Muscle of arm (tissue), 12 donors: ENCODE results near the gene CAPN7. TPM values are rescaled to one million over a fixed set of nuclear protein-coding genes. Genes with fewer than 3 reads are reported as not detected.
A peak's percentile ranks its signal among the peaks of the same experiment; 100 is the strongest.

Experiments
- DNase-seq: peaks from one replicate; pipeline ENCODE4 v3.0.0-alpha.2; 2013
- polyA plus RNA-seq, 12 donors: library from polyadenylated mRNA; unstranded; fragments of 120-200 nt; gene quantifications; one replicate each; pipeline ENCODE4 v1.2.1, GENCODE V29; 2013; ENCODE audit not compliant: insufficient read length in 12 of 12

Gene CAPN7
- polyA plus RNA-seq, 12 donors, result 22.0 to 42.1 (median 30.9) TPM; not detected in 1

DNA sequence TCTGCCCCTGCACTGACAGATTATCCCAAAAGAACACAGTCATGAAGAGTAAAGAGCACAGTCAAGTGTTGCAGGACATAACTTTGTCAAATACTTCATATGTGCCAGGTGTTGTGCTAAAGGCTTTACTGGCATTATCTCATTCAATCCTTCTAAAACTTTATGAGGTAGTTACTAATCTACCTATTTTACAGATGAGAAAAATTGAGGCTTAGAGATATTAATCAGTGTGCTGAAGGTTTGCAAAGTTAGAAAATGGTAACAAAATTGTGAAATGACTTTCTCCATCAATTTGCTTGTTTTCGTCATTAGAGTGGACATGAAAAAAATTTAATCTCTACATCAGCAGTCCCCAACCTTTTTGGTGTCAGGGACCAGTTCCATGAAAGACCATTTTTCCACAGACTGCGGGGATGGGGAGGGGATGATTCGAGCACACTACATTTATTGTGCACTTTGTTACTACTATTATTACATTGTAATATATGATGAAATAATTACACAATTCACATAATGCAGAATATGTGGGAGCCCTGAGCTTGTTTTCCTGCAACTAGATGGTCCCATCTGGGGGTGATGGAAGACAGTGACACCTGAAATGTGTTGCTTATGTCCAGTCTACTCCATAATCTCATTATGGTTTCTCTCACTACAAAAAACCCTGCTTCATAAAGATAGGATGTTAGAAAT lies 8.6 kb upstream of the CAPN7 start:
- no peak for DNase-seq

GRCh38 chr3:15198686-15199085 lies 7.4 kb upstream of the CAPN7 start:
- no peak for DNase-seq

DNA sequence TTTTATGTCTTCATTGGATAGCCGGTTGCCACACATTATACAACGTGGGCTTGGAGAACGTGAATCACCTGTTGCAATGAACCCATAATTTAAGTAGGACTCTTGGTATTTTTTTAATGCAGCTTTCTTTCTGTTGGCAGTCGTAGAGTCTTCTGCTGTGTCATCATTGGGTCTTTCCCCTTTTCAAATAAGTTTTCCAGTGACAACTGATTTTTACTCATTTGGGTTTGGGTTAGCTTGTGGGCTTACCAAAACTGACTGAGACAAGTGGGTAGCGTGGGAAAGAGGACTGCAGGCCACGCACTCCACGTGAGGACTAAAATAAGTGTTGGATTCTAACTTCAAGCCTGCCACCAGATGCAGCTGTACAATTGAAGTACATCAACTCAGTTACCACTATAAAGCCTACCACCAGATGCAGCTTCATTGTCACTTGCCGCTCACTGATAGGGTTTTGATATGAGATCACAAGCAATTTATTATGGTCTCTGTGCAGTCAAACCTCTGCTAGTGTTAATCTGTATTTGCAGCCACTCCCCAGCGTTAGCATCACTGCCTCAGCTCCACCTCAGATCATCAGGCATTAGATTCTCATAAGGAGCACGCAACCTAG lies 6.4 kb upstream of the CAPN7 start:
- DNase-seq, result no peak

DNA sequence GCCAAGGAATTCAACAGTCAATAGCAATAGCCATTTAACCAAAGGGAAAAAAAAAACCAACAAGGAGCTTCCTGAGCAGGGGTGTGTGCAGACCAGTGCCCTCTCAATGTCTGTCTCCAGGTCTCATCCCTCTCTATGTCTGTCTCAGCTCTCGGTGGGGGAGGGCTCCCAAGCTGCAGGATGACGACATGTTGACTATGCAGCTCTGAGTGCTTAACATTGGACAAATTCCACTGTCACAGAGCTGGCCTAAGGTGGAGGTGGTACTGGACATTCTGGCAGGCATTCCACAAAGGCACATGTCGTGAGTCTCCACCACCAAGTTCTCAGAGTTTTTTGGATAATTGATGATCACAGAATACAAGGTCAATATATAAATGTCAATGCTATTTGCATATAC lies 2.0 kb upstream of the CAPN7 start:
- DNase-seq, result no peak

- DNase-seq, result no peak
Observed at GRCh38 chr3:15205482-15205933, 538 bp upstream of the CAPN7 start.

- DNase-seq, result peak; percentile 22
Observed at GRCh38 chr3:15206662-15207576, 873 bp downstream of the CAPN7 start.

DNA sequence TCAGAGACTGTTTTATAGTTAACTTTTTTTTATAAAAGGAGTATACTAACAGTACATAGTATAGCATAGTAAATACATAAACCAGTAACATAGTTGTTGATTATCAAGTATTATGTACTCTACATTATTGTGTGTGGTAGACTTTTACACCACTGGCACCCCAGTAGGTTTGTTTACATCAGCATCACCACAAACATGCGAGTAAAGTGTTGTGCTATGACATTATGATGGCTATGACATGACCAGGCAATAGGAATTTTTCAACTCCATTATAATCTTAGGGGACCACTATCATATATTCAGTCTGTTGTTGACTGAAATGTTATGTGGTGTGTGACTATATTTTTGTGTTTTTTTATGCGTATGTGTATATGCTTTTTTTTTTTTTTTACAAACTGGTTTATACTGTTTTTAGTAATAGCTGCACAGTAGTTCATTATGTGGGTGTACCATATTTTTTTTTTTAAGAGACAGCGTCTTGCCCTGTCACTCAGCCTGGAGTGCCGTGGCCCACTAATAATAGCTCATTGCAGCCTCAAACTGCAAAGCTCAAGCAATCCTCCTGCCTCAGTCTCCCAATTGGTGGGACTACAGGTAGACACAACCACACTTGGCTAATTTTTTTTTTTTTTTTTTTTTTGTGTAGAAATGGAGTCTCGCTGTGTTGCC lies 1.9 kb downstream of the CAPN7 start:
- no peak for DNase-seq

GRCh38 chr3:15211937-15212336 lies 5.9 kb downstream of the CAPN7 start:
- DNase-seq, result no peak

GRCh38 chr3:15214758-15215157 lies 8.7 kb downstream of the CAPN7 start:
- no peak for DNase-seq

DNA sequence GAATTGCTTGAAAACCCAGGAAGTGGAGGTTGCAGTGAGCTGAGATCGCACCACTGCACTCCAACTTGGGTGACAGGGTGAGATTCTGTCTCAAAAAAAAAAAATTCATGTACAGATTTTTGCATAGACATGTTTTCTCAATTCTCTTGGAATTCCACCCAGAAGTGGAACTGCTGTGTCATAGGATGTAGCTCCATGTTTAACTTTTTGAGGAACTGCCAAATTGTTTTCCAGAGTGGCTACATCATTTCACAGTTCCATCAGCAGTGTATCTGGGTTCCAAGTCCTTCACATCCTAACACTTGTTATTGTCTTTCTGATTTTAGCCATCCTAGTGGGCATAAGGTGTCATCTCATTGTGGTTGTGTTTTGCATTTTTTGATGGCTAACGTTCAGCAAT lies 9.9 kb downstream of the CAPN7 start:
- DNase-seq, result no peak

- no peak for DNase-seq
Observed at GRCh38 chr3:15216501-15216900, 10.5 kb downstream of the CAPN7 start.

- no peak for DNase-seq
Observed at GRCh38 chr3:15217011-15217671, 11.1 kb downstream of the CAPN7 start.

DNA sequence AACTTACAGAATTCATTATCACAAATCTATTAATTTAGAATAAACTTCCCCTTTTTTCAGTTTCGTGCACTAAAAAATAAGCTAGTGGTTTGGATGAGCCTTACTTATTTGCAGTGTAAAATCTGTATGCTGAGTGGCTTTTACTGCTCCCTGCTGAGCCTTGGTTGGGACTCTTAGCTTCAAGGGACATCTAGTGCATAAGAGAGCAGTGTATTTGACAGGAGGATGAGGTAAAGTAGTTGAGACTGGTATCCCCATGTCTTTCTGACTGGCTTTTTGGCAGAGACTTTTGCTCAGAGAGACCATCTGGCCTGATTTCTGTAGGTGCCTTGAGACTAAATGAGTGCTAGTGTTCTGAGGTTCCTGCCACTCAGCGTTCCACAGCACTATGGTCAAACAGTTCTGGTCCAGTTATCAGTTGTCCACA lies 11.8 kb downstream of the CAPN7 start:
- no peak for DNase-seq

GRCh38 chr3:15218689-15219088 lies 12.6 kb downstream of the CAPN7 start:
- no peak for DNase-seq

DNA sequence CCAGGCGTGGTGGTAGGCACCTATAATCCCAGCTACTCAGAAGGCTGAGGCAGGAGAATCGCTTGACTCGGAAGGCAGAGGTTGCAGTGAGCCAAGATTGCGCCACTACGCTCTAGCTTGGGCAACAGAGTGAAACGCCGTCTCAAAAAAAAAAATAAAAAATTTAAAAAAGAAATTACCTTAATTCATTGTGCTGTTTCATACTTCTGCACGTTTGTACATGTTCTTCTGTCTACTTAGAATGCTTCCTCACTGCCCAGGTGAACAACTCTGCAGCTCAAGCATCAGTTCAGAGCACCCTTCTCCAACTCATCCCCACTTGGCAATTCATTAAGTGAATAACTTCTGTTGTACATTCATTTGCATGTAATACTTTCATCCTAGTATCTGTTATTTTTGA lies 14.0 kb downstream of the CAPN7 start:
- no peak for DNase-seq

GRCh38 chr3:15220661-15221060 lies 14.6 kb downstream of the CAPN7 start:
- DNase-seq, result no peak

DNA sequence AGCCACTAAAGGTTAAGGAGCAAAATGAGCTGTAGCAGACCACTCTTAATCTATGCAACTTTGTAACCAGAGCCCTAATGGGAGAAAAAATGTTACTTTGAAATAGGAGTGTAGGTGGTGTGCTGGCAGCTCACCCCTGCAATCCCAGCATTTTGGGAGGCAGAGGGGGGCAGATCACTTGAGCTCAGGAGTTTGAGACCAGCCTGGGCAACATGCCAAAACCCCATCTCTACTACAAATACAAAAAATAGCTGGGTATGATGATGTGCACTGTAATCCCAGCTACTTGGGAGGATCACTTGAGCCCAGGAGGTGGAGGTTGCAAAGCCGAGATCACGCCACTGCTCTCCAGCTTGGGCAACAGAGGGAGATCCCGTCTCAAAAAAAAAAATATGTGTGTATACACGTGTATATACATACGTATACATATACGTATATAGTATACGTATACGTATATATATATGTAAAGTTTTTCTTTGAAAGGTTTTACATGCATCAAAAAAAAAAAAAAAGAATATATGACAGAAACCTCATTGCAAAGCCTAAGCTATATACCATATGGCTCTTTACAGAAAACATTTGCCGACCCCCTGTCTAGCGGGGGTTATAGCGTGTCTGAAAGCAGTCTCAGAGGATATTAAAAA lies 15.7 kb downstream of the CAPN7 start:
- DNase-seq, result no peak

- no peak for DNase-seq
Observed at GRCh38 chr3:15223685-15224572, 17.9 kb downstream of the CAPN7 start.

DNA sequence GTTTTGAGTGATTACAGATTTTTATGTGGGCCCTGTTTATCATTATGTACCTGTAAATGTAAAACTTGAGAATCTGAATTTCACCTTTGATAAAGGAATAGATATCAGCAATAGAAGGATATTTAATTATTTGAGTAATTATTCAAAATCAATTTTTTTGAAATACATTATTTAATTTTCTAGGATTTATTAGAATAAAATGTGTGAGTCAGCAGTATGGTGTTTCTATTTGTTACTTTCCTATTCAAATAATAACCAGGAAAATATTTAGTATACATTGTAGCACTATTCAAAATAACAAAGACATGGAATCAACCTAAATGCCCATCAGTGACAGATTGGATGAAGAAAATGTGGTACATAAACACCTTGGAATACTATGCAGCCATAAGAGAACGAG lies 22.1 kb downstream of the CAPN7 start:
- DNase-seq, result no peak

DNA sequence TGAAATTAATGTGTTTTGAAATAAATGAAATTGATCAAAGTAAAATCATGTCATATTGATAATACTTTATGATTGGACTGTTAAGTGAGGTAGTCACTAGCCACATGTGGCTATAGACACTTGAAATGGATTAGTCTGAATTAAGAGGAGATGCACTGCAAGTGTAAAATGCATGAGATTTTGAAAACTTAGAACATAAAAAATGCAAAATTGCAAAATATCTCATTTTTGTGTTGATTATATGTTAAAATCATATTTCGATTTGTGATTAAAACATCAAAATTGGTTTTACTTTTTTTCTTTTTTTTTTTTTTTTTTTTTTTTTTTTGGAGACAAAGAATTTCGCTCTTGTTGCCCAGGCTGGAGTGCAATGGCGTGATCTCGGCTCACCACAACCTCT lies 23.2 kb downstream of the CAPN7 start:
- no peak for DNase-seq
